ENCODE data around the gene POP4.

GRCh38 chr19:29644210-29644609 lies 38.1 kb downstream of the POP4 start:
- TF ChIP-seq, protein P1, sequence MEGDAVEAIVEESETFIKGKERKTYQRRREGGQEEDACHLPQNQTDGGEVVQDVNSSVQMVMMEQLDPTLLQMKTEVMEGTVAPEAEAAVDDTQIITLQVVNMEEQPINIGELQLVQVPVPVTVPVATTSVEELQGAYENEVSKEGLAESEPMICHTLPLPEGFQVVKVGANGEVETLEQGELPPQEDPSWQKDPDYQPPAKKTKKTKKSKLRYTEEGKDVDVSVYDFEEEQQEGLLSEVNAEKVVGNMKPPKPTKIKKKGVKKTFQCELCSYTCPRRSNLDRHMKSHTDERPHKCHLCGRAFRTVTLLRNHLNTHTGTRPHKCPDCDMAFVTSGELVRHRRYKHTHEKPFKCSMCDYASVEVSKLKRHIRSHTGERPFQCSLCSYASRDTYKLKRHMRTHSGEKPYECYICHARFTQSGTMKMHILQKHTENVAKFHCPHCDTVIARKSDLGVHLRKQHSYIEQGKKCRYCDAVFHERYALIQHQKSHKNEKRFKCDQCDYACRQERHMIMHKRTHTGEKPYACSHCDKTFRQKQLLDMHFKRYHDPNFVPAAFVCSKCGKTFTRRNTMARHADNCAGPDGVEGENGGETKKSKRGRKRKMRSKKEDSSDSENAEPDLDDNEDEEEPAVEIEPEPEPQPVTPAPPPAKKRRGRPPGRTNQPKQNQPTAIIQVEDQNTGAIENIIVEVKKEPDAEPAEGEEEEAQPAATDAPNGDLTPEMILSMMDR (IDR thresholded peaks at IDR 0.05; ENCODE audit: low read length), result no peak
- no peak for TF ChIP-seq EZH2 (optimal IDR thresholded peaks at IDR 0.05; ENCODE audit: low read depth, low read length)

All from MM.1S (cell line).